Right lobe of liver (tissue), 4 donors: ENCODE measurements around the gene HEXB.

Source experiments
- CTCF ChIP-seq, 4 donors: fragments of 200-600 bp in 3 of 4; fragments of 450-650 bp in 1 of 4; IDR thresholded peaks; one replicate each; pipeline versions ENCODE4 v1.5.1 to v1.8.0; 2016 to 2022; ENCODE audit warnings: antibody characterized with exemption in 4 of 4, mild to moderate bottlenecking in 2 of 4
- POLR2A ChIP-seq: fragments of 450-650 bp; IDR thresholded peaks from one replicate; pipeline ENCODE4 v1.6.1; 2017; ENCODE audit warnings: antibody characterized with exemption, mild to moderate bottlenecking
- donor health status: DM: no; HTN: no; CAD: no.
- donor health status: DM: no; HTN: no; CAD: no.
- donor health status: DM: no; HTN: yes; CAD: no.

- TF ChIP-seq CTCF (IDR thresholded peaks at IDR 0.05) (no peak), POLR2A (no peak)
Measured at GRCh38 chr5:74667396-74667795, 17.6 kb upstream of the HEXB start.
